ENCODE data around the gene NBEAL2. TPM values are rescaled to one million over a fixed set of nuclear protein-coding genes. Genes with fewer than 3 reads are reported as not detected.

The NBEAL2 gene
- total and polyA plus RNA-seq, 10 of the 15 experiments (the other 5 are each of a cell fraction or from before 2014, with no cell fraction given), result 0.07 to 127 (median 29.4) TPM

GRCh38 chr3:46932455-46933225 lies 46.8 kb upstream of the NBEAL2 start:
- no peak for DNase-seq (ENCODE audit: low read depth, low spot score)
- intact Hi-C loops (cut with micrococcal nuclease; ENCODE audit: unreplicated experiment), result no loop called here
- H3K4me2 ChIP-seq (ENCODE audit: control insufficient read depth, insufficient read depth), result peak overlapping the region; percentile 60
- ChIA-PET SMC1A (ENCODE audit: uncharacterized antibody, unreplicated experiment) (interaction anchor here (0.8 to 17.5 kb wide), 6 partner anchors 9 to 372 kb away, joined by 3 to 298 read pairs (median 29); partner anchors contain the start of genes CCDC12 and NBEAL2), POLR2A (interaction anchor here (0.9 to 12.6 kb wide), 10 partner anchors 10 to 47 kb away, joined by 3 to 163 read pairs (median 4); partner anchors contain the start of gene NBEAL2), CTCF (interaction anchor here (0.7 to 7.2 kb wide), 14 partner anchors 9 to 85 kb away, joined by 3 to 27 read pairs (median 4); no protein-coding TSS in a partner anchor), RAD21 (ENCODE audit: unreplicated experiment) (interaction anchor here (0.6 to 5.3 kb wide), 13 partner anchors 9 to 65 kb away, joined by 3 to 48 read pairs (median 4); partner anchors contain the start of gene CCDC12)
- H2AFZ ChIP-seq (ENCODE audit: control insufficient read depth, low read depth, low read length), result no peak overlapping the region
- H3K4me1 ChIP-seq (ENCODE audit: control insufficient read depth, insufficient read depth, low read length), result peaks cover 59% of the 10 kb centered on the region
- peak overlapping the region; percentile 94 for H3K27ac ChIP-seq (ENCODE audit: control insufficient read depth, insufficient read depth)
- peak; percentile 27 for ATAC-seq
- no TSS peak for BruUV-seq (replicated peaks)
- 44% methylated on average over 7 of the region's 7 CpGs for WGBS (ENCODE audit: insufficient coverage, insufficient replicate concordance, low lambda C conversion rate, missing lambda C conversion rate)
- peaks cover 62% of the 10 kb centered on the region for H3K79me2 ChIP-seq (ENCODE audit: control insufficient read depth, insufficient read depth, low read length)
- H3K9ac ChIP-seq (ENCODE audit: control insufficient read depth, insufficient read depth, low read length), result peak overlapping the region; percentile 38; the same call in 1 of the 2 replicates
- H3K27me3 ChIP-seq (replicated peaks in 1 of 2; ENCODE audit: control insufficient read depth in 2 of 2, insufficient read depth in 2 of 2, low read length in 1 of 2), result no peaks in the 10 kb centered on the region
- no peaks in the 10 kb centered on the region for H4K20me1 ChIP-seq (ENCODE audit: control insufficient read depth, insufficient read depth)
- H3K9me3 ChIP-seq (replicated peaks; ENCODE audit: control insufficient read depth, insufficient read depth, low read length), result peaks cover 14% of the 10 kb centered on the region
- in situ Hi-C loops (cut with MboI), result no loop called here
- H3K36me3 ChIP-seq (ENCODE audit: control insufficient read depth in 2 of 2, insufficient read depth in 2 of 2, low read length in 1 of 2), result peaks cover 22 to 45% of the 10 kb centered on the region in 2 experiments
- H3K4me3 ChIP-seq, result no peak overlapping the region
- FAIRE-seq, result no peak
- TF ChIP-seq, protein P1, sequence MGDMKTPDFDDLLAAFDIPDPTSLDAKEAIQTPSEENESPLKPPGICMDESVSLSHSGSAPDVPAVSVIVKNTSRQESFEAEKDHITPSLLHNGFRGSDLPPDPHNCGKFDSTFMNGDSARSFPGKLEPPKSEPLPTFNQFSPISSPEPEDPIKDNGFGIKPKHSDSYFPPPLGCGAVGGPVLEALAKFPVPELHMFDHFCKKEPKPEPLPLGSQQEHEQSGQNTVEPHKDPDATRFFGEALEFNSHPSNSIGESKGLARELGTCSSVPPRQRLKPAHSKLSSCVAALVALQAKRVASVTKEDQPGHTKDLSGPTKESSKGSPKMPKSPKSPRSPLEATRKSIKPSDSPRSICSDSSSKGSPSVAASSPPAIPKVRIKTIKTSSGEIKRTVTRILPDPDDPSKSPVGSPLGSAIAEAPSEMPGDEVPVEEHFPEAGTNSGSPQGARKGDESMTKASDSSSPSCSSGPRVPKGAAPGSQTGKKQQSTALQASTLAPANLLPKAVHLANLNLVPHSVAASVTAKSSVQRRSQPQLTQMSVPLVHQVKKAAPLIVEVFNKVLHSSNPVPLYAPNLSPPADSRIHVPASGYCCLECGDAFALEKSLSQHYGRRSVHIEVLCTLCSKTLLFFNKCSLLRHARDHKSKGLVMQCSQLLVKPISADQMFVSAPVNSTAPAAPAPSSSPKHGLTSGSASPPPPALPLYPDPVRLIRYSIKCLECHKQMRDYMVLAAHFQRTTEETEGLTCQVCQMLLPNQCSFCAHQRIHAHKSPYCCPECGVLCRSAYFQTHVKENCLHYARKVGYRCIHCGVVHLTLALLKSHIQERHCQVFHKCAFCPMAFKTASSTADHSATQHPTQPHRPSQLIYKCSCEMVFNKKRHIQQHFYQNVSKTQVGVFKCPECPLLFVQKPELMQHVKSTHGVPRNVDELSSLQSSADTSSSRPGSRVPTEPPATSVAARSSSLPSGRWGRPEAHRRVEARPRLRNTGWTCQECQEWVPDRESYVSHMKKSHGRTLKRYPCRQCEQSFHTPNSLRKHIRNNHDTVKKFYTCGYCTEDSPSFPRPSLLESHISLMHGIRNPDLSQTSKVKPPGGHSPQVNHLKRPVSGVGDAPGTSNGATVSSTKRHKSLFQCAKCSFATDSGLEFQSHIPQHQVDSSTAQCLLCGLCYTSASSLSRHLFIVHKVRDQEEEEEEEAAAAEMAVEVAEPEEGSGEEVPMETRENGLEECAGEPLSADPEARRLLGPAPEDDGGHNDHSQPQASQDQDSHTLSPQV (IDR thresholded peaks at IDR 0.05), result no peak
- TF ChIP-seq WRNIP1 (IDR thresholded peaks at IDR 0.05; ENCODE audit: borderline replicate concordance, low read depth, low read length) (no peak), HDGF (IDR thresholded peaks at IDR 0.05) (peak; percentile 38; the same call in 1 of the 2 replicates), NR2F1 (conservative IDR thresholded peaks at IDR 0.05) (0 out of 2 replicates have a peak, but pooled peaks have one; percentile 11), GABPA (IDR thresholded peaks at IDR 0.05; ENCODE audit: low read depth) (no peak), EED (IDR thresholded peaks at IDR 0.05; ENCODE audit: low read depth) (0 out of 2 replicates have a peak, but pooled peaks have one; percentile 13), IKZF1 (conservative IDR thresholded peaks at IDR 0.05) (peak; percentile 33; the same call in 1 of the 2 replicates), LARP7 (IDR thresholded peaks at IDR 0.05) (no peak), CBFB (IDR thresholded peaks at IDR 0.05; ENCODE audit: low read depth) (peak; percentile 29; the same call in 1 of the 2 replicates), SRF (IDR thresholded peaks at IDR 0.05; ENCODE audit: low read depth in 2 of 2, low read length in 2 of 2) (no peak), POLR2A (IDR thresholded peaks at IDR 0.05; ENCODE audit: low read depth, low read length) (0 out of 2 replicates have a peak, but pooled peaks have one; percentile 42), RUNX3 (IDR thresholded peaks at IDR 0.05; ENCODE audit: low read length) (peak; percentile 54; the same call in 1 of the 2 replicates)
- TF ChIP-seq, protein P2, sequence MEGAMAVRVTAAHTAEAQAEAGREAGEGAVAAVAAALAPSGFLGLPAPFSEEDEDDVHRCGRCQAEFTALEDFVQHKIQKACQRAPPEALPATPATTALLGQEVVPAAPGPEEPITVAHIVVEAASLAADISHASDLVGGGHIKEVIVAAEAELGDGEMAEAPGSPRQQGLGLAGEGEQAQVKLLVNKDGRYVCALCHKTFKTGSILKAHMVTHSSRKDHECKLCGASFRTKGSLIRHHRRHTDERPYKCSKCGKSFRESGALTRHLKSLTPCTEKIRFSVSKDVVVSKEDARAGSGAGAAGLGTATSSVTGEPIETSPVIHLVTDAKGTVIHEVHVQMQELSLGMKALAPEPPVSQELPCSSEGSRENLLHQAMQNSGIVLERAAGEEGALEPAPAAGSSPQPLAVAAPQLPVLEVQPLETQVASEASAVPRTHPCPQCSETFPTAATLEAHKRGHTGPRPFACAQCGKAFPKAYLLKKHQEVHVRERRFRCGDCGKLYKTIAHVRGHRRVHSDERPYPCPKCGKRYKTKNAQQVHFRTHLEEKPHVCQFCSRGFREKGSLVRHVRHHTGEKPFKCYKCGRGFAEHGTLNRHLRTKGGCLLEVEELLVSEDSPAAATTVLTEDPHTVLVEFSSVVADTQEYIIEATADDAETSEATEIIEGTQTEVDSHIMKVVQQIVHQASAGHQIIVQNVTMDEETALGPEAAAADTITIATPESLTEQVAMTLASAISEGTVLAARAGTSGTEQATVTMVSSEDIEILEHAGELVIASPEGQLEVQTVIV (IDR thresholded peaks at IDR 0.05; ENCODE audit: borderline replicate concordance, partially characterized antibody), result no peak
- TF ChIP-seq, protein P3, sequence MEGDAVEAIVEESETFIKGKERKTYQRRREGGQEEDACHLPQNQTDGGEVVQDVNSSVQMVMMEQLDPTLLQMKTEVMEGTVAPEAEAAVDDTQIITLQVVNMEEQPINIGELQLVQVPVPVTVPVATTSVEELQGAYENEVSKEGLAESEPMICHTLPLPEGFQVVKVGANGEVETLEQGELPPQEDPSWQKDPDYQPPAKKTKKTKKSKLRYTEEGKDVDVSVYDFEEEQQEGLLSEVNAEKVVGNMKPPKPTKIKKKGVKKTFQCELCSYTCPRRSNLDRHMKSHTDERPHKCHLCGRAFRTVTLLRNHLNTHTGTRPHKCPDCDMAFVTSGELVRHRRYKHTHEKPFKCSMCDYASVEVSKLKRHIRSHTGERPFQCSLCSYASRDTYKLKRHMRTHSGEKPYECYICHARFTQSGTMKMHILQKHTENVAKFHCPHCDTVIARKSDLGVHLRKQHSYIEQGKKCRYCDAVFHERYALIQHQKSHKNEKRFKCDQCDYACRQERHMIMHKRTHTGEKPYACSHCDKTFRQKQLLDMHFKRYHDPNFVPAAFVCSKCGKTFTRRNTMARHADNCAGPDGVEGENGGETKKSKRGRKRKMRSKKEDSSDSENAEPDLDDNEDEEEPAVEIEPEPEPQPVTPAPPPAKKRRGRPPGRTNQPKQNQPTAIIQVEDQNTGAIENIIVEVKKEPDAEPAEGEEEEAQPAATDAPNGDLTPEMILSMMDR (IDR thresholded peaks at IDR 0.05 in 2 of 3, conservative IDR thresholded peaks at IDR 0.05 in 1 of 3; ENCODE audit: control insufficient read depth in 2 of 3, extremely low read depth in 1 of 3, insufficient read depth in 1 of 3, low read depth in 3 of 3, low read length in 3 of 3), result peak; percentile 3 to 24 (median 16); a peak in 1 of 6 replicates

All from GM12878 (cell line).